Neural crest cell (in vitro differentiated cells): ENCODE results near the gene HDAC5. TPM values are rescaled to one million over a fixed set of nuclear protein-coding genes. Genes with fewer than 3 reads are reported as not detected.

Experiments used
- DNase-seq: peaks from one replicate; pipeline ENCODE4 v3.0.0; 2021; ENCODE audit warnings: low read depth, mixed read lengths, low spot score
- H3K27ac Mint-ChIP-seq: one replicate; pipeline ENCODE4 v1.8.0; 2021; ENCODE audit warnings: mild to moderate bottlenecking, mixed read lengths; ENCODE audit not compliant: unreplicated experiment
- H3K27me3 Mint-ChIP-seq: 2 replicates; pipeline ENCODE4 v1.8.0; 2021; ENCODE audit warnings: low read depth, mild to moderate bottlenecking, mixed read lengths
- H3K36me3 Mint-ChIP-seq: 2 replicates; pipeline ENCODE4 v1.8.0; 2021; ENCODE audit warnings: low read depth, mild to moderate bottlenecking, mixed read lengths
- H3K4me1 Mint-ChIP-seq: 2 replicates; pipeline ENCODE4 v1.8.0; 2021; ENCODE audit warnings: mixed read lengths
- H3K4me3 Mint-ChIP-seq: one replicate; pipeline ENCODE4 v1.8.0; 2021; ENCODE audit warnings: mild to moderate bottlenecking, mixed read lengths
- H3K9me3 Mint-ChIP-seq: 2 replicates; pipeline ENCODE4 v1.8.0; 2021; ENCODE audit warnings: mixed read lengths
- total RNA-seq: library from RNA; stranded (reverse); gene quantifications from 2 replicates; pipeline ENCODE4 v1.2.1, GENCODE V29; 2021
- TF ChIP-seq, protein P1 (sequence below): fragments of 200-600 bp; sonication (generic); conservative IDR thresholded peaks from 2 replicates; pipeline ENCODE4 v1.5.0; 2021; ENCODE audit warnings: antibody characterized with exemption, mild to moderate bottlenecking

HDAC5 gene
- total RNA-seq, 1 donor from 2014 or later = 27.1 TPM

DNA sequence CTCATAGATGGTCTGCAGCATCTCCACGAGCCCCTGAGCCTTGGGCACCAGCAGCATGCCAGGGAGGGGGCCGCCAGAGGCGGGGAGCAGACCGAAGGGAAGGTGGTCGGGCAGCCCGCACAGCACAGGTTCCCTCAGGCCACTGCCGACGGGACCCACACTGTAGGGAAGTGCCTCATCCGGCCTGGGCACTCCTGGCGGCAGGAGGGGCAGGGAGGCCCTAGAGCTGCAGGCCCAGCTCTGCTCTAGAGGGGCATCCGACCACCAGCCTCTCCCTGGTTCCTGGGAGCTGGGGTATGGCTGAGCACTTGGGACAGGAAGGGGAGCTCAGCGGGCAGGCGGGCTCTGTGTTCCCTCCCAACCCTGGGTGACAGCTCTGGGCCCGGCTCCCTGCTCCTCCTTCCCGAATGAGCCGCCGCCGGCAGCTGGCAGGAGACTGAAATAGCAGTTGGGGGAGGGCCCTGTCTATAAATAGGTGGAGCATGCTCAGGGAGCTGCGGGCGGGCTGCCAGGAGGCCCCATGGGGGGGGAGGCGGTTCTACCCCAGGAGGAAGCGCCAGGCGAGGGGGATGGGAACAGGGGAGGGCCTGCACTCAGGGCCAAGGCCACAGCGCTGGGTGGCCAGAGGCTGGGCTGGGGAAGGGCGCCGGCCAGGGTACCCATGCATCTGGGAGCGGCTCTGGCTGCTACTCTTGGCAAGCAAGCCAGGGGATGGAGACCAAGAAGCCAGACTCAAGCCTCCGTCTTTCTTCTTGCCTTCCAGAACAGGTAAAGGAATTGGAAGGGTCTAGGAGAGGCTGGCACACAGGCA, 12.4 kb downstream of the HDAC5 start:
- peaks cover 28% of the 10 kb centered on the region for H3K4me1 Mint-ChIP-seq
- no peak overlapping the region for H3K4me3 Mint-ChIP-seq
- H3K9me3 Mint-ChIP-seq = no peaks in the 10 kb centered on the region
- no peaks in the 10 kb centered on the region for H3K27me3 Mint-ChIP-seq
- TF ChIP-seq, protein P1, sequence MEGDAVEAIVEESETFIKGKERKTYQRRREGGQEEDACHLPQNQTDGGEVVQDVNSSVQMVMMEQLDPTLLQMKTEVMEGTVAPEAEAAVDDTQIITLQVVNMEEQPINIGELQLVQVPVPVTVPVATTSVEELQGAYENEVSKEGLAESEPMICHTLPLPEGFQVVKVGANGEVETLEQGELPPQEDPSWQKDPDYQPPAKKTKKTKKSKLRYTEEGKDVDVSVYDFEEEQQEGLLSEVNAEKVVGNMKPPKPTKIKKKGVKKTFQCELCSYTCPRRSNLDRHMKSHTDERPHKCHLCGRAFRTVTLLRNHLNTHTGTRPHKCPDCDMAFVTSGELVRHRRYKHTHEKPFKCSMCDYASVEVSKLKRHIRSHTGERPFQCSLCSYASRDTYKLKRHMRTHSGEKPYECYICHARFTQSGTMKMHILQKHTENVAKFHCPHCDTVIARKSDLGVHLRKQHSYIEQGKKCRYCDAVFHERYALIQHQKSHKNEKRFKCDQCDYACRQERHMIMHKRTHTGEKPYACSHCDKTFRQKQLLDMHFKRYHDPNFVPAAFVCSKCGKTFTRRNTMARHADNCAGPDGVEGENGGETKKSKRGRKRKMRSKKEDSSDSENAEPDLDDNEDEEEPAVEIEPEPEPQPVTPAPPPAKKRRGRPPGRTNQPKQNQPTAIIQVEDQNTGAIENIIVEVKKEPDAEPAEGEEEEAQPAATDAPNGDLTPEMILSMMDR = no peak
- no peaks in the 10 kb centered on the region for H3K36me3 Mint-ChIP-seq
- peak; percentile 62 for DNase-seq
- H3K27ac Mint-ChIP-seq = no peak overlapping the region

DNA sequence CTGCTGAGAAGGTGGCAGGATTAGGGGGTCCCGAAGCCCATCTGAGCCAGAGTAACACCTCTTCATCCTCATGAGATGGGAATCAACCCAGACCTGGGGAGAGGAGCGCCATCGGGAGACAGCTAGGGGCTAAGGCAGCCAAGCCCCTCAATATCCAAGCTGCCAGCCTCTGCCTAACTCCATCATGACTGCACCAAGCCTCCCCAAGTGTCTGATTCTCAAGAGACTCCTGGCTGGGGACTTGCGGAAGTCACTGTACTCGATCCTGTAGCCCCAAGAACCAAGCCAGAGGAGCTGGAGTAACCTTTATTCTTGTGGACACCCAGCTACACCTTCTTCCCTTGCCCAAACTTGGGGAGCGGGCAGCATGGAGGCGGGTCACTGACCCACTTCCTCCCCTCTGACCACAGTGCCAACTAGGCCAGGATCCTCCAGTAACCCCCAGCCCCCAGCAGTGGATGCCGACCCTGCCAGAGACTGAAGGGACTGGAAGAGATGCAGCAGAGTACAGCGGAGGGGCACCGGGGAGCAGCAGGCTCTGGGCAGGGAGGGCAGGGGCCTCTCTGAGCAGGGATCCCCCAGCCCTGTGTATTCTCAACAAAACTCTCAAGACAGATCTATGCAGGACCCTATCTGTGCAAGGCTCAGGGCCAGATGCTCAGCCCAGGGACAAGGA, 13.3 kb downstream of the HDAC5 start:
- TF ChIP-seq, protein P1 = no peak
- H3K4me3 Mint-ChIP-seq = no peak overlapping the region
- H3K27me3 Mint-ChIP-seq = no peaks in the 10 kb centered on the region
- DNase-seq = no peak
- no peaks in the 10 kb centered on the region for H3K36me3 Mint-ChIP-seq
- H3K9me3 Mint-ChIP-seq = no peaks in the 10 kb centered on the region
- H3K4me1 Mint-ChIP-seq = peaks cover 36% of the 10 kb centered on the region
- no peak overlapping the region for H3K27ac Mint-ChIP-seq

DNA sequence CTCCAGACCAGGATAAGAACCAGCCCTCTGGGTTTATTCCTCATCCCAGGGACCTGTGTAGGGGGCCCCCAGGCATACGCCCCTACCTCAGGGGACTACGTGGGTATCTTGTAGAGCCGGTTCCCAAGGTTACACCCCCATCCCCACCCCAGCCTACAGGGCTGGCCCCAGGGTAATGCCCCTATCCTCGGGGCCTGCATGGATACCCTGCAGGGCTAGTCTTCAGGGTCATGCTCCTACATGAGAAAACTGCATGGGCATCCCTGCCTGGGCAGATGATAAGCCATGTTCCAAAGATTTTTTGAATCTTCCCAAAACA, 14.2 kb downstream of the HDAC5 start:
- Mint-ChIP-seq H3K4me3 (no peak overlapping the region), H3K36me3 (no peaks in the 10 kb centered on the region), H3K27me3 (no peaks in the 10 kb centered on the region), H3K27ac (no peak overlapping the region), H3K9me3 (no peaks in the 10 kb centered on the region), H3K4me1 (peaks cover 45% of the 10 kb centered on the region)
- TF ChIP-seq, protein P1 = no peak
- DNase-seq = no peak

DNA sequence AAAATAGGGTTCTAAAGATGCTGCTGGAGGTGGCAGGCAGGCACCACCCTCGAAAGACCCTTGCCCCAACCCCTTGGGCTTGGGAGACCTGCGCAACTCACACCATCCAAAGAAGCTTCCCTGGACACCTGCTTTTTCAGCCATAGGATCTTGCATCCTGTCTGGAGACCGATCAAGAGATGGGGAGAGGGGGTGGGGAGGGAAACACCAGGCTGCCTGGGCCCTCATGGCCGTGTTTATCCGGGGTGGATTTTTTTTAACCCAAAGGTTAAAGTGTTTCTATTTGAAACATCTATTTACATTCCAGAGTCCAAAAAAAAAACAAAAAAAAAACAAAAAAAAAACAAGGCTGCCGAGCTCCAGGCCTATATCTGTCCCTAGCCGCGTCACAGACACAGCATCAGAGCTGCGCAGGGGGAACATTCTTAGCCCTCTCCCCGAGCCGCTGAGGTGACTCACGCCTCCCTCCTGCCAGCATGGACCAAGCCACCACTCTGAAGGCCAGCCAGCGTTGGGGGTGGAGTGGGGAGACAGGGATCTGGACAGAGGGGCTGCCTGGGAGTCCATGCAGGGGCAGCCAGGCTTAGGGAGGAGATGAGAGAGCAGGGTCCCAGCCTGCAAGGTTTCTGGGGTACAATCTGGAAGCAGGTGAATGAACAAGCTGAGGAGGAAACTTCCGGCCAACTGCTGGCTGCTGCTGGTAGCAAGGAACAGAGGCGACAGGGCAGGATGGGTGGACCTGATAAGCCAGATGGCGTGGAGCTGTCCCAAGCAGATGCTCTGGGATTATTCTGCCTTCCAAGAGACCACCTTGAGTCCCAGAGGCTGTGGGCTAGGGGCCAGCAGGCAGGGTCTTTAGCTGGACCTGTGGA, 14.8 kb downstream of the HDAC5 start:
- H3K4me3 Mint-ChIP-seq = no peak overlapping the region

DNA sequence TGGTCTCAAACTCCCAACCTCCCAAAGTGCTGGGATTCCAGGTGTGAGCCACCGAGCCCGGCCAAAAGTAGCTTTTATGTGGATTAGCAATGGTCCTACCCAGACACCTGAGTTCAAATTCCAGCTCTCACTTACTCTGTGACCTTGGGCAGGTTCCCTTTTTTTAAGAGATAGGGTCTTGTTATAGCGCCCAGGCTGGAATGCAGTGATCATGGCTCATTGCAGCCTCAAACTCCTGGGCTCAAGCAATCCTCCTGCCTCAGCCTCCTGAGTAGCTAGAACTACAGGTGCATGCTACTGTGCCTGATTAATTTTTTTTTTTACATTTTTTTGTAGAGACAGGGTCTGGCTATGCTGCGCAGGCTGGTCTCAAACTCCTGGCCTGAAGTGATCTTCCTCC, 16.6 kb downstream of the HDAC5 start:
- TF ChIP-seq, protein P1 = no peak
- Mint-ChIP-seq H3K4me1 (peaks cover 50% of the 10 kb centered on the region), H3K27ac (no peak overlapping the region), H3K4me3 (no peak overlapping the region), H3K27me3 (no peaks in the 10 kb centered on the region), H3K36me3 (no peaks in the 10 kb centered on the region), H3K9me3 (no peaks in the 10 kb centered on the region)
- DNase-seq = no peak

More for the DNA sequence above, 14.8 kb downstream of the HDAC5 start:
- DNase-seq = no peak
- no peaks in the 10 kb centered on the region for H3K27me3 Mint-ChIP-seq
- H3K4me1 Mint-ChIP-seq = peaks cover 45% of the 10 kb centered on the region
- H3K36me3 Mint-ChIP-seq = no peaks in the 10 kb centered on the region
- H3K27ac Mint-ChIP-seq = peak overlapping the region; percentile 84
- H3K9me3 Mint-ChIP-seq = no peaks in the 10 kb centered on the region
- TF ChIP-seq, protein P1 = no peak
